K562 (cell line): Measurements from ENCODE around the gene ZSWIM3. TPM values are rescaled to one million over a fixed set of nuclear protein-coding genes. Genes with fewer than 3 reads are reported as not detected.

ENCODE experiments used
- BHLHE40 ChIP-seq: IDR thresholded peaks from 2 replicates; pipeline ENCODE4 v1.6.1; 2011; ENCODE audit warnings: low read length, improper control_type of control experiment
- FOXJ2 ChIP-seq: fragments of 200-800 bp; sonication (Bioruptor generic); IDR thresholded peaks from 2 replicates; pipeline ENCODE4 v1.6.1; 2016; ENCODE audit warnings: missing genetic modification characterization, missing compliant biosample characterization
- KDM2B ChIP-seq: fragments of 250-450 bp; sonication (Bioruptor Pico); IDR thresholded peaks from 2 replicates; pipeline ENCODE4 v1.8.0; 2021; ENCODE audit warnings: mild to moderate bottlenecking, moderate library complexity
- NFYB ChIP-seq: IDR thresholded peaks from 2 replicates; pipeline ENCODE4 v1.6.1; 2011; ENCODE audit warnings: mild to moderate bottlenecking, moderate library complexity; ENCODE audit not compliant: insufficient read length; ENCODE audit errors: extremely low read depth
- SMC3 ChIP-seq: conservative IDR thresholded peaks from 2 replicates; pipeline ENCODE4 v1.6.1; 2011; ENCODE audit warnings: low read depth, low read length, improper control_type of control experiment; ENCODE audit not compliant: insufficient read depth
- ZBTB8A ChIP-seq: fragments of 450-650 bp; IDR thresholded peaks from 2 replicates; pipeline ENCODE4 v1.6.1; 2018; ENCODE audit warnings: mild to moderate bottlenecking, moderate library complexity; ENCODE audit not compliant: partially characterized antibody
- polyA plus RNA-seq, 8 experiments: library from polyadenylated mRNA; depleted of rRNA in 4 of 8; stranded (reverse) in 5 of 8; unstranded in 3 of 8; fragments of >200 nt; fragmentation: Nextera tagmentation in 2 of 8; fragmentation: Illumina TruSeq in 1 of 8; extraction: Ambion mirVana in 2 of 8; extraction: Trizol in 1 of 8; gene quantifications; 2 replicates each; pipeline versions ENCODE4 v1.2.1 to v1.2.3, GENCODE V29; 2011 to 2014; ENCODE audit warnings: inconsistent platforms in 1 of 8, missing spikeins in 1 of 8
- total RNA-seq, 7 experiments: library from RNA; depleted of rRNA in 6 of 7; stranded (reverse); fragments of >200 nt in 6 of 7; fragmentation: Illumina TruSeq in 2 of 7; extraction: Trizol in 2 of 7; gene quantifications; 2 replicates each; pipeline versions ENCODE4 v1.2.1 to v1.2.3, GENCODE V29; 2011 to 2021; ENCODE audit warnings: low replicate concordance in 1 of 7
- TF ChIP-seq, protein P1 (sequence below): fragments of 250-450 bp; sonication (Bioruptor Pico); IDR thresholded peaks from 2 replicates; pipeline ENCODE4 v1.4.0; 2020; ENCODE audit warnings: mild to moderate bottlenecking, moderate library complexity
- TF ChIP-seq, protein P2 (sequence below): fragments of 450-650 bp; formaldehyde crosslinking; IDR thresholded peaks from 2 replicates; pipeline ENCODE4 v1.4.0; 2022; ENCODE audit warnings: missing genetic modification characterization
- TF ChIP-seq, protein P3 (sequence below): fragments of 450-650 bp; IDR thresholded peaks from 2 replicates; pipeline ENCODE4 v1.6.1; 2016; ENCODE audit warnings: borderline replicate concordance
- TF ChIP-seq, protein P4 (sequence below): fragments of 250-450 bp; sonication (Bioruptor Pico); IDR thresholded peaks from 2 replicates; pipeline ENCODE4 v1.5.0; 2021; ENCODE audit warnings: mild to moderate bottlenecking, borderline replicate concordance

ZSWIM3 gene
- total and polyA plus RNA-seq, 9 of the 15 experiments (the other 6 are each of a cell fraction or from before 2014, with no cell fraction given): 1.7 to 4.3 (median 2.9) TPM

DNA sequence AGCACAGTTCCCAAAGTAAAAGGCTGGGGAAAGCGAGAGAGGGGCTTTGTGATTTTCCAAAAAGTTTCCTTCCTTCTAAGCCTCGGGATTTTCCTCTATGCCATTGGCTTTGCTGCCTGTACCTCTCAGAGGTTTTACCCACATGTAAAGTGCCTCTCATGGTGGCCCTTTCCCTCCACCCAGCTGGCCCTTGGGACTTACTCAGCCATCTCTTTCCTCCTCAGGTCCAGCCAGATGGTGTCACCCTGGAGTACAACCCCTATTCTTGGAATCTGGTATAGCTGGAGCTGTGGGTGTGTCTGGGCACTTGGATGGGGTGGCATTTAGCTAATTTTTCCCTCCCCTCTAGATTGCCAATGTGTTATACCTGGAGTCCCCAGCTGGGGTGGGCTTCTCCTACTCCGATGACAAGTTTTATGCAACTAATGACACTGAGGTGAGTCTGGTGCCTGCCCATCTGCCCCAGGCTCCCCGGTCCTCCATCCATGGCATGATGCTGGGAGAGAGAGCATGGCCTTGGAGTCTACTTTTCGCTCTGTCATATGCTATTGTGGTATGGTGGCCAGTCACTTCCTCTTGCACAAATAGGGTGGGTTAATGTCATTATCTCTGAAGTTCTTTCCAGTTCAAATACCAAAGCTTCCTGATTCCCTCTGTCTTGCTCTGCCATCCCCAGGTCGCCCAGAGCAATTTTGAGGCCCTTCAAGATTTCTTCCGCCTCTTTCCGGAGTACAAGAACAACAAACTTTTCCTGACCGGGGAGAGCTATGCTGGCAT lies 34.8 kb downstream of the ZSWIM3 start (continued):
- TF ChIP-seq SMC3 (no peak), BHLHE40 (no peak), FOXJ2 (no peak), ZBTB8A (no peak), NFYB (no peak), KDM2B (CRISPR knock-in tag) (no peak)
- TF ChIP-seq, protein P1, sequence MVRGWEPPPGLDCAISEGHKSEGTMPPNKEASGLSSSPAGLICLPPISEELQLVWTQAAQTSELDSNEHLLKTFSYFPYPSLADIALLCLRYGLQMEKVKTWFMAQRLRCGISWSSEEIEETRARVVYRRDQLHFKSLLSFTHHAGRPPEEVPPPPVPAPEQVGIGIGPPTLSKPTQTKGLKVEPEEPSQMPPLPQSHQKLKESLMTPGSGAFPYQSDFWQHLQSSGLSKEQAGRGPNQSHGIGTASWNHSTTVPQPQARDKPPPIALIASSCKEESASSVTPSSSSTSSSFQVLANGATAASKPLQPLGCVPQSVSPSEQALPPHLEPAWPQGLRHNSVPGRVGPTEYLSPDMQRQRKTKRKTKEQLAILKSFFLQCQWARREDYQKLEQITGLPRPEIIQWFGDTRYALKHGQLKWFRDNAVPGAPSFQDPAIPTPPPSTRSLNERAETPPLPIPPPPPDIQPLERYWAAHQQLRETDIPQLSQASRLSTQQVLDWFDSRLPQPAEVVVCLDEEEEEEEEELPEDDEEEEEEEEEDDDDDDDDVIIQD (CRISPR knock-in tag): no peak
- TF ChIP-seq, protein P2, sequence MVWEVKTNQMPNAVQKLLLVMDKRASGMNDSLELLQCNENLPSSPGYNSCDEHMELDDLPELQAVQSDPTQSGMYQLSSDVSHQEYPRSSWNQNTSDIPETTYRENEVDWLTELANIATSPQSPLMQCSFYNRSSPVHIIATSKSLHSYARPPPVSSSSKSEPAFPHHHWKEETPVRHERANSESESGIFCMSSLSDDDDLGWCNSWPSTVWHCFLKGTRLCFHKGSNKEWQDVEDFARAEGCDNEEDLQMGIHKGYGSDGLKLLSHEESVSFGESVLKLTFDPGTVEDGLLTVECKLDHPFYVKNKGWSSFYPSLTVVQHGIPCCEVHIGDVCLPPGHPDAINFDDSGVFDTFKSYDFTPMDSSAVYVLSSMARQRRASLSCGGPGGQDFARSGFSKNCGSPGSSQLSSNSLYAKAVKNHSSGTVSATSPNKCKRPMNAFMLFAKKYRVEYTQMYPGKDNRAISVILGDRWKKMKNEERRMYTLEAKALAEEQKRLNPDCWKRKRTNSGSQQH (CRISPR knock-in tag): 0 out of 2 replicates have a peak, but pooled peaks have one; percentile 12
- TF ChIP-seq, protein P3, sequence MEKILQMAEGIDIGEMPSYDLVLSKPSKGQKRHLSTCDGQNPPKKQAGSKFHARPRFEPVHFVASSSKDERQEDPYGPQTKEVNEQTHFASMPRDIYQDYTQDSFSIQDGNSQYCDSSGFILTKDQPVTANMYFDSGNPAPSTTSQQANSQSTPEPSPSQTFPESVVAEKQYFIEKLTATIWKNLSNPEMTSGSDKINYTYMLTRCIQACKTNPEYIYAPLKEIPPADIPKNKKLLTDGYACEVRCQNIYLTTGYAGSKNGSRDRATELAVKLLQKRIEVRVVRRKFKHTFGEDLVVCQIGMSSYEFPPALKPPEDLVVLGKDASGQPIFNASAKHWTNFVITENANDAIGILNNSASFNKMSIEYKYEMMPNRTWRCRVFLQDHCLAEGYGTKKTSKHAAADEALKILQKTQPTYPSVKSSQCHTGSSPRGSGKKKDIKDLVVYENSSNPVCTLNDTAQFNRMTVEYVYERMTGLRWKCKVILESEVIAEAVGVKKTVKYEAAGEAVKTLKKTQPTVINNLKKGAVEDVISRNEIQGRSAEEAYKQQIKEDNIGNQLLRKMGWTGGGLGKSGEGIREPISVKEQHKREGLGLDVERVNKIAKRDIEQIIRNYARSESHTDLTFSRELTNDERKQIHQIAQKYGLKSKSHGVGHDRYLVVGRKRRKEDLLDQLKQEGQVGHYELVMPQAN: no peak
- TF ChIP-seq, protein P4, sequence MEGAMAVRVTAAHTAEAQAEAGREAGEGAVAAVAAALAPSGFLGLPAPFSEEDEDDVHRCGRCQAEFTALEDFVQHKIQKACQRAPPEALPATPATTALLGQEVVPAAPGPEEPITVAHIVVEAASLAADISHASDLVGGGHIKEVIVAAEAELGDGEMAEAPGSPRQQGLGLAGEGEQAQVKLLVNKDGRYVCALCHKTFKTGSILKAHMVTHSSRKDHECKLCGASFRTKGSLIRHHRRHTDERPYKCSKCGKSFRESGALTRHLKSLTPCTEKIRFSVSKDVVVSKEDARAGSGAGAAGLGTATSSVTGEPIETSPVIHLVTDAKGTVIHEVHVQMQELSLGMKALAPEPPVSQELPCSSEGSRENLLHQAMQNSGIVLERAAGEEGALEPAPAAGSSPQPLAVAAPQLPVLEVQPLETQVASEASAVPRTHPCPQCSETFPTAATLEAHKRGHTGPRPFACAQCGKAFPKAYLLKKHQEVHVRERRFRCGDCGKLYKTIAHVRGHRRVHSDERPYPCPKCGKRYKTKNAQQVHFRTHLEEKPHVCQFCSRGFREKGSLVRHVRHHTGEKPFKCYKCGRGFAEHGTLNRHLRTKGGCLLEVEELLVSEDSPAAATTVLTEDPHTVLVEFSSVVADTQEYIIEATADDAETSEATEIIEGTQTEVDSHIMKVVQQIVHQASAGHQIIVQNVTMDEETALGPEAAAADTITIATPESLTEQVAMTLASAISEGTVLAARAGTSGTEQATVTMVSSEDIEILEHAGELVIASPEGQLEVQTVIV: no peak
